Measurements from ENCODE around the gene XAGE5. TPM values are rescaled to one million over a fixed set of nuclear protein-coding genes. Genes with fewer than 3 reads are reported as not detected.

XAGE5 gene
- total RNA-seq, 1 experiment from 2014 or later = not detected

- Histone ChIP-seq H3K27me3 (ENCODE audit: control insufficient read depth, insufficient read depth, low read length) (peaks cover 2% of the 10 kb centered on the region; the same call in 1 of the 2 replicates), H3K4me1 (ENCODE audit: control insufficient read depth, insufficient read depth, low read length) (no peaks in the 10 kb centered on the region), H3K36me3 (ENCODE audit: control insufficient read depth, insufficient read depth, low read length) (no peaks in the 10 kb centered on the region), H3K9me3 (ENCODE audit: control insufficient read depth, insufficient read depth, low read depth, low read length) (no peaks in the 10 kb centered on the region), H3K4me3 (ENCODE audit: low read depth in 2 of 2, low read length in 2 of 2) (no peak overlapping the region), H3K27ac (ENCODE audit: low read length) (no peak overlapping the region)
- ChIA-PET POLR2A (no interaction called here), CTCF (no interaction called here)
- no TSS peak for BruUV-seq (replicated peaks)
- ATAC-seq (no peak), DNase-seq (ENCODE audit: low read depth, low spot score) (no peak)
- TF ChIP-seq TCF7L2 (IDR thresholded peaks at IDR 0.05; ENCODE audit: low read depth, low read length) (no peak), CTCF (IDR thresholded peaks at IDR 0.05) (no peak), SIN3A (IDR thresholded peaks at IDR 0.05; ENCODE audit: borderline replicate concordance, insufficient read depth, low read depth, low read length) (no peak), POLR2AphosphoS5 (IDR thresholded peaks at IDR 0.05; ENCODE audit: low read depth, low read length) (no peak), REST (IDR thresholded peaks at IDR 0.05; ENCODE audit: insufficient read depth in 1 of 2, low read depth in 2 of 2, low read length in 1 of 2) (no peak)
- in situ Hi-C loops (cut with HindIII; ENCODE audit: low pct_unique_long_range_greater_than_20kb, low sequenced_read_pairs) = no loop called here
- intact Hi-C loops (cut with micrococcal nuclease; ENCODE audit: unreplicated experiment) = no loop called here
These were observed 54.4 kb downstream of the XAGE5 start for GRCh38 chrX:52865343-52865998.

Other genes with a start within 250 kb of the XAGE5 start
- not detected for gene SSX7, start 156.4 kb upstream of the XAGE5 start, total RNA-seq (2021; ENCODE audit: unreplicated experiment)
- 0.31 TPM for gene SSX2, start 104.1 kb upstream of the XAGE5 start, total RNA-seq (2021; ENCODE audit: unreplicated experiment)
- not detected for gene SSX2B, start 60.0 kb upstream of the XAGE5 start, total RNA-seq (2021; ENCODE audit: unreplicated experiment)
- not detected for gene SPANXN5, start 13.9 kb upstream of the XAGE5 start, total RNA-seq (2021; ENCODE audit: unreplicated experiment)
- not detected for gene XAGE3, start 56.8 kb downstream of the XAGE5 start, total RNA-seq (2021; ENCODE audit: unreplicated experiment)
- 13.0 TPM for gene FAM156B, start 86.0 kb downstream of the XAGE5 start, total RNA-seq (2021; ENCODE audit: unreplicated experiment)
- gene FAM156A, start 147.2 kb downstream of the XAGE5 start, total RNA-seq (2021; ENCODE audit: unreplicated experiment) = 25.4 TPM
- gene GPR173, start 237.5 kb downstream of the XAGE5 start, total RNA-seq (2021; ENCODE audit: unreplicated experiment) = 0.13 TPM

All from Panc1 (cell line).